Cerebellar nuclear complex (tissue), 1 donor: ENCODE results near the gene SLC12A7.

Experiments used
- DNase-seq, 2 experiments: peaks; one replicate each; lab custom pipeline; 2025; lab: John Stamatoyannopoulos, UW

Gene SLC12A7

GRCh38 chr5:1050423-1051365 lies 61.2 kb downstream of the SLC12A7 start:
- no peak for DNase-seq

- DNase-seq, result no peak
Measured at GRCh38 chr5:1048861-1049838, 62.7 kb downstream of the SLC12A7 start.

- no peak for DNase-seq
Measured at GRCh38 chr5:1048162-1048721, 63.6 kb downstream of the SLC12A7 start.

GRCh38 chr5:1047332-1047965 lies 64.4 kb downstream of the SLC12A7 start:
- no peak for DNase-seq

GRCh38 chr5:1045960-1046560 lies 65.8 kb downstream of the SLC12A7 start:
- DNase-seq, result no peak

GRCh38 chr5:1044117-1044516 lies 67.7 kb downstream of the SLC12A7 start:
- no peak for DNase-seq

- no peak for DNase-seq
Measured at GRCh38 chr5:1043327-1043726, 68.5 kb downstream of the SLC12A7 start.

- DNase-seq, result no peak
Measured at GRCh38 chr5:1042626-1043025, 69.2 kb downstream of the SLC12A7 start.

- DNase-seq, result no peak
Measured at GRCh38 chr5:1041225-1042143, 70.4 kb downstream of the SLC12A7 start.

- no peak for DNase-seq
Measured at GRCh38 chr5:1040571-1040970, 71.3 kb downstream of the SLC12A7 start.

GRCh38 chr5:1039706-1040260 lies 72.1 kb downstream of the SLC12A7 start:
- DNase-seq, result no peak

- no peak for DNase-seq
Measured at GRCh38 chr5:1039210-1039548, 72.7 kb downstream of the SLC12A7 start.

- no peak for DNase-seq
Measured at GRCh38 chr5:1038417-1039209, 73.2 kb downstream of the SLC12A7 start.

- no peak for DNase-seq
Measured at GRCh38 chr5:1037671-1038416, 74.0 kb downstream of the SLC12A7 start.

- DNase-seq, result no peak
Measured at GRCh38 chr5:1037123-1037670, 74.7 kb downstream of the SLC12A7 start.

GRCh38 chr5:1036504-1037122 lies 75.2 kb downstream of the SLC12A7 start:
- no peak for DNase-seq
